SH-SY5Y (cell line): ENCODE results near the gene IL19.

ENCODE experiments used
- GATA2 ChIP-seq: IDR thresholded peaks from 2 replicates; pipeline ENCODE4 v1.6.1; 2011; ENCODE audit warnings: mild to moderate bottlenecking, low read depth, low read length
- GATA3 ChIP-seq: IDR thresholded peaks from 2 replicates; pipeline ENCODE4 v1.6.1; 2011; ENCODE audit warnings: low read depth, mild to moderate bottlenecking, low read length, moderate library complexity

- TF ChIP-seq GATA3 (no peak), GATA2 (no peak)
These were observed 33.5 kb upstream of the IL19 start for GRCh38 chr1:206736878-206737728.
